ENCODE measurements around the gene CD96. TPM values are rescaled to one million over a fixed set of nuclear protein-coding genes. Genes with fewer than 3 reads are reported as not detected.

Gene CD96
- total RNA-seq, 1 experiment from 2014 or later, result not detected

DNA sequence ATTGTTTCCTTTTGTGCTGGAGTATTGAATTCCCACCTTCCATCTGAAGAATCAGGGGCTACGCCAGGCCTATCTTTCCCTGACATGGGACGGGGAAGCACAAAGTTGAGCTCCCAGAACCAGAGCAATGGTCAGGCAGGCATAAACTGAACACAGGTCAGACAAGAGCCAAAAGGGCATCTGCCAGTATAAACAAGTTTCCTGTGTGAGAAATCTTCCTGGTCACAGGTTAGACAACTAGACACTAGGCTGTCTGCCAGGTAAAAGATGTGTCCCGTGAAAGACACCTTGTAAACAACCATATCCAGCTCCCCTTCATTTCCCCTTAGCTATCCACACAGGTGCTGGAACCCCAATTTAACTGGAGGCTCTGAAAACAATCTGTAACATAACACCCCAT, 44.0 kb upstream of the CD96 start:
- no peak overlapping the region for H3K4ac ChIP-seq (ENCODE audit: low read depth, low read length)
- H4K91ac ChIP-seq (ENCODE audit: insufficient read length, low read depth, low read length), result no peak overlapping the region
- no peaks in the 10 kb centered on the region; a peak in 1 of 5 replicates for H3K9me3 Mint-ChIP-seq
- no peak overlapping the region for H3K4me2 ChIP-seq (ENCODE audit: insufficient read depth, insufficient read length, low read length)
- no peak overlapping the region for H3K18ac ChIP-seq (ENCODE audit: insufficient read length, low read depth, low read length)
- H2BK5ac ChIP-seq (ENCODE audit: insufficient read length, low read length), result no peak overlapping the region
- no peak overlapping the region for H2AK5ac ChIP-seq (ENCODE audit: insufficient read length, low read length)
- H3T11ph ChIP-seq (ENCODE audit: low read length), result no peak overlapping the region
- H3K9me3 ChIP-seq (ENCODE audit: control insufficient read depth, low read depth, low read length), result no peaks in the 10 kb centered on the region
- H3K56ac ChIP-seq (ENCODE audit: insufficient read length, low read depth, low read length), result no peak overlapping the region
- H3K4me3 Mint-ChIP-seq, result no peak overlapping the region
- no peak overlapping the region for H2BK120ac ChIP-seq (ENCODE audit: low read depth, low read length, poor library complexity, severe bottlenecking)
- peaks cover 5 to 9% of the 10 kb centered on the region in 2 experiments; a peak in 3 of 4 replicates for H3K4me1 Mint-ChIP-seq
- no peak overlapping the region for H4K8ac ChIP-seq (replicated peaks; ENCODE audit: insufficient read length, low read depth, low read length)
- no peak overlapping the region for H2BK12ac ChIP-seq (ENCODE audit: insufficient read length, low read depth, low read length)
- no peaks in the 10 kb centered on the region for H3K79me1 ChIP-seq (ENCODE audit: insufficient read depth, low read depth, low read length, poor library complexity, severe bottlenecking)
- no peak overlapping the region for H3K14ac ChIP-seq (ENCODE audit: insufficient read depth, low read length)
- WGBS (ENCODE audit: extremely low coverage, insufficient read length, low lambda C conversion rate), result no CpG with 5 or more reads among the region's 3 CpGs
- no peak overlapping the region for H3K27ac ChIP-seq (ENCODE audit: insufficient read length, low read depth, low read length)
- no peak overlapping the region for H2BK20ac ChIP-seq (ENCODE audit: low read depth, low read length, poor library complexity, severe bottlenecking)
- no peak overlapping the region for H3K9ac ChIP-seq (ENCODE audit: extremely low read depth, insufficient read length, low read length)
- H4K5ac ChIP-seq (ENCODE audit: insufficient read length, low read depth, low read length), result no peak overlapping the region
- H3K4me1 ChIP-seq (ENCODE audit: insufficient read depth, low read length), result no peaks in the 10 kb centered on the region
- no peak for TF ChIP-seq CTCF (conservative IDR thresholded peaks at IDR 0.05)
- no peaks in the 10 kb centered on the region for H3K27me3 ChIP-seq (ENCODE audit: insufficient read depth, low read length)
- no peaks in the 10 kb centered on the region for H3K23me2 ChIP-seq (ENCODE audit: insufficient read length, low read depth, low read length, poor library complexity, severe bottlenecking)
- H3K27me3 Mint-ChIP-seq (ENCODE audit: low read depth), result no peaks in the 10 kb centered on the region
- H4K20me1 ChIP-seq (ENCODE audit: control insufficient read depth, insufficient read depth, insufficient read length), result no peaks in the 10 kb centered on the region
- H3K36me3 Mint-ChIP-seq (ENCODE audit: insufficient read depth in 1 of 3, low read depth in 3 of 3), result no peaks in the 10 kb centered on the region; a peak in 1 of 7 replicates
- H3K79me2 ChIP-seq (ENCODE audit: insufficient read depth, low read length), result no peaks in the 10 kb centered on the region
- no peak overlapping the region for H3K27ac Mint-ChIP-seq
- no peak for DNase-seq
- no peak overlapping the region for H2BK15ac ChIP-seq (ENCODE audit: low read depth, low read length)
- no peak overlapping the region for H2AFZ ChIP-seq (ENCODE audit: low read length)
- no peak overlapping the region for H3K23ac ChIP-seq (ENCODE audit: insufficient read length, low read depth, low read length)
